SK-N-SH treated with all-trans-retinoic acid at 6 μM for 48 hours (cell line): ENCODE data around the gene MDM4.
"Not testable (repeated sequence)": the region's sequence is repeated elsewhere in the genome, so short reads cannot be mapped to it uniquely, and the experiment has no call there.

Source experiments
- CSDC2 ChIP-seq: fragments of 250-450 bp; sonication (Bioruptor Pico); IDR thresholded peaks from 2 replicates; pipeline ENCODE4 v1.5.0; 2020; ENCODE audit warnings: mild to moderate bottlenecking, moderate library complexity
- TOX ChIP-seq: fragments of 250-450 bp; sonication (Bioruptor Pico); IDR thresholded peaks from 2 replicates; pipeline ENCODE4 v1.8.0; 2021; ENCODE audit warnings: mild to moderate bottlenecking, moderate library complexity, borderline replicate concordance

DNA sequence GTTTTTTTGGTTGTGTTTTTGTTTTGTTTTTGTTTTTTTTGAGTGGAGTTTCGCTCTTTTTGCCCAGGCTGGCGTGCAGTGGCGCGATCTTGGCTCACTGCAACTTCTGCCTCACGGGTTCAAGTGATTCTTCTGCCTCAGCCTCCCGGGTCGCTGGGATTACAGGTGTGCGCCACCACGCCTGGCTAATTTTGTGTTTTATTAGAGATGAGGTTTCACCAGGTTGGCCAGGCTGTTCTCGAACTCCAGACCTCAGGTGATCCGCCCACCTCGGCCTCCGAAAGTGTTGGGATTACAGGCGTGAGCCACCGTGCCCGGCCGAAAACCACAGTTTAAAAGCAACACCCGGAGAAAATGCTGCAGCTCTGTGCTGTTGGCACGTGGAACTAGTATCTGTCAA lies 1.2 kb downstream of the MDM4 start:
- not testable (repeated sequence) for TF ChIP-seq TOX, CSDC2 (CRISPR knock-in tag)
